Measurements from ENCODE around the gene CEP170B.

DNA sequence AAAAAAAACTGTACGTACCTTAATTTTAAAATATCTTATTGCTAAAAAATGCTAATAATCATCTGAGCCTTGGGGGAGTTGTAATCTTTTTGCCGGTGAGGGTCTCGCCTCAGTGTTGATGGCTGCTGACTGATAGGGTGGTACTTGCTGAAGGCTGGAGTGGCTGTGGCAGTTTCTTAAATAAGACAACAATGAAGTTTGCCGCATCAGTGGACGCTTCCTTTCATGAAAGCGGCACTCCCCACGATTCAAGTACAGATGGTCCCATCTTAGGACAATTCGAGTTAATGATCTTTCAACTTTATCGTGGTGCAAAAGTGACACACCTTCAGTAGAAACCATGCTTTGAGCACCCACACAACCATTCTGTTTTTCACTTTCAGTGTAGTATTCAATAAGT, 52.0 kb downstream of the CEP170B start:
- TF ChIP-seq CTCF (IDR thresholded peaks at IDR 0.05) = no peak
- no peak for TF ChIP-seq POLR2AphosphoS5 (IDR thresholded peaks at IDR 0.05)
- no peak for TF ChIP-seq POLR2A (IDR thresholded peaks at IDR 0.05)
